NCI-H2107 (cell line): ENCODE data around the gene USP5.
"Not testable (repeated sequence)": the region's sequence is repeated elsewhere in the genome, so short reads cannot be mapped to it uniquely, and the experiment has no call there.

Experiments
- DNase-seq: peaks from one replicate; lab custom pipeline; 2025; lab: John Stamatoyannopoulos, UW

USP5 gene

DNA sequence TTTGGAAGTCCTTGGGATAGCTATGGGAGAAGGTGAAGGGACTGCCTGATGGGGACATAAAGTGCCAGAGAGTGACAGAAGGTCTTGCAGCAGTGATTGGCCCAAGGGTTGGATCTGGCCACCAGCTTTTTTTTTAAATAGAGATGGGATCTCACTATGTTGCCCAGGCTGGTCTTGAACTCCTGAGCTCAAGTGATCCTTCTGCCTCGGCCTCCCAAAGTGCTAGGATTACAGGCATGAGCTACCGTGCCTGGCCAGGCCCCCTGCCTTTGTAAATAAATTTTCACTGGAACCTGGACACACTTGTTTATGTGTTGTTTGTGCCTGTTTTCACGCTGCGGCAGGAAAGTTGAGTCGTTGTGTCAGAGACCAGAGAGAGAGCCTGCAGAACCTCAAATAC, 13.4 kb downstream of the USP5 start:
- DNase-seq = not testable (repeated sequence)

- no peak for DNase-seq
Observed at GRCh38 chr12:6866163-6866919, 14.4 kb downstream of the USP5 start.

GRCh38 chr12:6866920-6867412, 15.0 kb downstream of the USP5 start:
- no peak for DNase-seq

- DNase-seq = peak; percentile 76
Observed at GRCh38 chr12:6867413-6868210, 15.7 kb downstream of the USP5 start, which contains the start of gene TPI1. TPI1 (plus strand) TSS chr12:6867531; CDS start chr12:6867567, 36 bp downstream.

DNA sequence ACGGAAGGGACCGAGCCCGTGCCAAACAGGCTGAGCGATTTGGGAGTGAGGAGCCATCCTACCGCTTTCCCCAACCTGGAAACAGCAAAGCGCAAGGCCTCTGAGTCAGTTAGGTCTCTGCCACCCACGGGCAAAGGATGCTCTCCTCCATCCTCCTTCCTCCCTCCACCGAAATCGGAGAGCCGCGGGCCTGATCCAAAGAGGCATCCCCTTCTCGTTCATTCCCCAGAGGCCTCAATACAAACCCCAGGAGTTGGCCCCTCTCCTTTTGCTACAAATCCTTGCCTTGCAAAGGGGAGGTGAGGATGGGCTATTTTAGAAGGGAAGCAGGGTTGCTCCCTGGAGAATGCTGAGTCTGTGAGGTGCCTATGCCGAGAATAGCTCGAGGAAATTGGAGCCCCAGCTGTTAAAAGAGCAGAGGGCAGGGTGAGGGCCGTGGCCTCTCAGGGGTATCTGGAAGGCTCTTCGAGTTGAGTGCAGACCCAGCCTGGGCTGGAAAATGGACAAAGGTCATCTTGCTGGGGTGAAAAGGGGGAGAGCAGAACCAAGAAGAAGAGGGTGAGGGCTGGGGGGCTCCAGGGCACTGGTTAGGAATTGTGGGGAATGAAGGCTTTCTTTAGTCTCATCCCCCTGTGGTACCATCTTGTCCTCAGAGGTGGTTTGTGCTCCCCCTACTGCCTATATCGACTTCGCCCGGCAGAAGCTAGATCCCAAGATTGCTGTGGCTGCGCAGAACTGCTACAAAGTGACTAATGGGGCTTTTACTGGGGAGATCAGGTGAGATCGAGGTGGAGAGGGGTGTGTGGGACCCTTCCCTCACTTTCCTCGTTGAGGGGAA, 16.5 kb downstream of the USP5 start:
- DNase-seq = no peak

GRCh38 chr12:6869049-6870021, 17.4 kb downstream of the USP5 start:
- peak; percentile 67 for DNase-seq

- not testable (repeated sequence) for DNase-seq
Observed at GRCh38 chr12:6870304-6870703, 18.4 kb downstream of the USP5 start.

DNA sequence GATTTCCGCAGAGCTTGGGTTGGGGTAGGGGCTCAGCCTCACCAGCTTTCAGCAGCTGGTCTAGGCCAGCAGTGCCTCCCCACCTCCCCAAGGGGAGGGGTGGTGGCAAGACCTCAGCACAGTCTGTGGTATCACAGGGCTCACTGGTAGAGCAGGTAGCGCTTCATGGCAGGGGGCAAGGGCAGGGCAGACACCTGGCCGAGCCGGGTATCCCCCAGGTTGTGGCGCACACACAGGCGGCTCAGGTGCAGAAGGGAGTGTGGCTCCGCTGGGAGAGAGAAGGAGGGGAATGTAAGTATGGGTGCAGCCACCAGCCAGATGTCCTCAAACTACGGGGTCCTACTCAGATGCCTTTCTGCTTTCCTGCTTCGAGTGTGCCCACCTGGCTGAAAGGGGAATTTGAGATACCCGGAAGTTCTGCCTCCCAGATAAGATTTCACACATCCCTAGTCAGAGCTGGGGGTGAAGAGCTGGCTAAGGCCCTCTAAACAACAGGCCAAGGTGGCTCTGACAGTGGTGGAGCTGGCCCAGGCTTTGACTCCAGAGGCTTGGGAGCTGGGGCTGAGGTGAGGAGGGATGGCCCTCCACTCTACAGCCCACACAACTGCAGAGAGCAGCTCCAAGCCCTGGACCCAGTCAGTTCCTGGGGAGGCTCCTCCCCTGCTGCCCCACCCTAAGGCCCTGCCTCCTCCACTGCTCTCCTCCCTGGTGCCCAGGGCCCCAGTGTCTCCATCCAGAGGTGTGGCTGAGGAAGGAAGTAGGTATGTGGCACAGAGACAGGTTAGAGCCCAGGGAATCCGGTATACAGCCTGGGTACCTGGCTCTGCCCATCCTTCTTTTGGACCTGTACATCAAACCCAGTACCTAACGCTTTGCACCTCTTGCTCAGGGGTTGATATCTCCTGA, 19.4 kb downstream of the USP5 start:
- DNase-seq = no peak

DNA sequence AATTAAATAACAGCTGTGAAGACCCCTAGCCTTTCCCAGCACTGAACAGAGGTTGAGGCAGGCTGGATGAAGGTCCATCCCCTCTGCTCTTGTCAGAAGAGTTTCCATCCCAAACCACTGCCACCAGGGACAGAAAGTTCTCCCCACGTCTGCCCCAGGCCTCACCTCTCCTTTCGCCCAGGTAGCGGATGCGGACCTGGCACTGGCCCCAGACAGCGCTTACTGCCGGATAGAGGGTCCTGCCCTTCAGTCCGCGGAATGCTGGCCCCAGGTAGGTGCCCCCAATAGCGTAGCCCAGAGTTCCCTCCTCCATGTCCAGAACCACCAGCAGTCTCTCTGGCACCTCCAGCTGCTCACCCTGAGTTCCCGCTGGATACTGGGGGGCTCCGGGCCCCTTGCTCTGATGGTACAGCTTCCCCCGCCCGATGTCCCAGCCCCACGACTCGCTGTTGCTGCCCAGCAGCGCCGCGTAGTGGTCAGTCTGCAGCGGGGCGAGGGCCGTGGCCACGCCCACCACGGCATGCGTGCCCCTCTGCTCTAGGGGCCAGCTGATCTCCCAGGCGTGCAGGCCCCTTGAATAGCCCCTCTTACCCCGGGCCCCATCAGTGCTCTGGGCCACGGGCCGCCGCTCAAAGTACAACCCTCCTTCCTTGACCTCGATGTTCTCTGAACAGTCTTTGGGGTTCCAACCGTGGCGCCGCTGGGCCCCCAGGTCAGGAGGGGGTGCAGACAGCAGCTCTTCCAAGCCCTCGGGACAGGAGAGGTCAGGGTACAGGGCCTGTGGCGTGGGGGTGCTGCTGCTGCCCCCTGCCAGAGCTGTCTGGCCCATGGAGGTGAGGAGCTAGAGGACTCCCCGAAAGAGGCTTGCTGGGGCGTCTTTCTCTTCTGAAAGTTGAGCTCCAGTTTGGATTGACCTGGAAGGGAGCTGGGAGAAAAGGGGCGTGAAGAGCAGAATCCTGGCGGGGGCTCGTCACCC, 20.4 kb downstream of the USP5 start:
- DNase-seq = peak; percentile 56

DNA sequence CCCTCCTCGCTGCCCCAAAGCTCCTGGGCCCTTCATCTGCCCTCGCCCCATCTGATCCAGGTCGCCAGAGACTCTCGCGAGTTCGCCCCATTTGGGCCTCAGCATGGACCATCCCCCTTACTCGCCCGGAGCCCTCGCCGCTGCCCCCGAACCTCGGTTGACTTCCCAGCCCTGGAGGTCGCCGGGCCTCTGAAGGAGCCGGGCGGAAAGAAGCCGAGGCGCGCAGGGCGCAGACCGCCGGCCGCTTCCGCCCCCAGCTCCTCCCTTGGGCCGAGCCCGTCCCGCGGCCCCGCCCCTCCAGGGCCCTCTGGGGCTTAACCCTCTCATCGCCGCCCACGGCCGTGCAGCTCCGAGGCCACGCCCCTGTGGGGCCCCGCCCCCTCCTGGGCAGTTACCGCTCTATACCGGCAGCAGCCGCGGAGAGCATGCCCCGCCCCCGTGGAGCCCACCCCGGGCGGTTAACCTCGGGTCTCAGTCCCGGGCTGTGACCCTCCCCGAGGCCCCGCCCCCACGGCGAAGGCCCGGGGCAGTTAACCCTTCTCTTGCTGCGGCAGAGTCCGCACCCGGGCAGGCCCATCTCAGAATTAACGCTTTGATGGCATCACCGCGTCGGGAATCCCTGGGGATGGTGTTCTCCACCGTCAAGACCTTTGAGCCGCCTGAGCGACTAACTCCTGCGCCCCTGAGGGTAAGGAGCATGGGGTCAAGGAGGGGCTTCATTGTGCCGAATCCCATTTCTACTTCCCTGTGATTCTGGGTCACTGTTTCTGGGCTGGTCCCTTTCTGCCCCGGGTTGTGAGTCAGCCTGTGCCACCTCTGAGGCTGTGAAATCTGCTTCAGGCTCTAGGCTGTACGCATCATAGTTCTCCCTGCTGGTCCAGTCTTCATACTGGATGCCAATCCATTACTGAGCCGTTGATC, 21.4 kb downstream of the USP5 start, which contains the start of gene SPSB2:
Gene SPSB2, minus strand, starts transcription at position 210 of the 921 bp plus-strand sequence. CDS start 402 bp downstream, outside the sequence.
- peak; percentile 93 for DNase-seq

GRCh38 chr12:6874015-6874368, 22.0 kb downstream of the USP5 start:
- DNase-seq = not testable (repeated sequence)

GRCh38 chr12:6879824-6880223, 27.9 kb downstream of the USP5 start:
- not testable (repeated sequence) for DNase-seq

- DNase-seq = no peak
Observed at GRCh38 chr12:6883252-6883651, 31.3 kb downstream of the USP5 start.

GRCh38 chr12:6883683-6884082, 31.7 kb downstream of the USP5 start:
- DNase-seq = no peak

DNA sequence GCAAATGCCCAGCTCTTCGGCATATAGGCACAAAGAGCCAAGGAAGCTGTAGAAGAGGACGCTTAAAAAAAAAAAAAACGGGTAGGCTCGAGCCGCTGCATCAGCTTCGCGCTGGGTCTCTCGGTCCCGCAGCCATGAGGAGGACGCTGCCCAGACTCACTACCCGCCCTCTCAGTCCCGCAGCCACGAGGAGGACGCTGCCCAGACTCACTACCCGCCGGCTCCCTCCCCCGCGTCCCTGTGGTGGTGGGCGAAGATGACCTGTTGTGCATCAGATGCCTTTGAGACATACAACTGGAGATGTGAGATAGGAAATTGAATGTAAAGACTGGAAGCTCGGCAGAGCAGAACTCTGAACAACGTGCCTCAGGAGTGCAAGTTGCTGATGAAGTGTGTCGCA, 32.6 kb downstream of the USP5 start:
- DNase-seq = no peak

GRCh38 chr12:6886206-6886999, 34.5 kb downstream of the USP5 start:
- DNase-seq = not testable (repeated sequence)

- no peak for DNase-seq
Observed at GRCh38 chr12:6887460-6887859, 35.5 kb downstream of the USP5 start.
